ENCODE measurements around the gene CNOT9. TPM values are rescaled to one million over a fixed set of nuclear protein-coding genes. Genes with fewer than 3 reads are reported as not detected.

The CNOT9 gene
- total RNA-seq, 1 experiment from 2014 or later = 73.0 TPM

GRCh38 chr2:218645126-218645525 is 76.5 kb downstream of the CNOT9 start:
- TF ChIP-seq POLR2AphosphoS5 (IDR thresholded peaks at IDR 0.05; ENCODE audit: low read depth, low read length) = no peak
- no TSS peak for BruUV-seq (replicated peaks)
- Histone ChIP-seq H3K4me1 (ENCODE audit: control insufficient read depth, insufficient read depth, low read length) (no peaks in the 10 kb centered on the region), H3K36me3 (ENCODE audit: control insufficient read depth, insufficient read depth, low read length) (peaks cover 19% of the 10 kb centered on the region), H3K4me3 (ENCODE audit: low read depth in 2 of 2, low read length in 2 of 2) (no peak overlapping the region), H3K27me3 (ENCODE audit: control insufficient read depth, insufficient read depth, low read length) (no peaks in the 10 kb centered on the region), H3K9me3 (ENCODE audit: control insufficient read depth, insufficient read depth, low read depth, low read length) (no peaks in the 10 kb centered on the region), H3K27ac (ENCODE audit: low read length) (no peak overlapping the region)
- no peak for DNase-seq (ENCODE audit: low read depth, low spot score)
- no peak for ATAC-seq
- in situ Hi-C loops (cut with HindIII; ENCODE audit: low pct_unique_long_range_greater_than_20kb, low sequenced_read_pairs) (no loop called here), intact Hi-C loops (cut with micrococcal nuclease; ENCODE audit: unreplicated experiment) (no loop called here)
- ChIA-PET CTCF (no interaction called here), POLR2A (no interaction called here)

Other genes with a start within 250 kb of the CNOT9 start
- 0.18 TPM for gene CATIP, start 212.0 kb upstream of the CNOT9 start, total RNA-seq (2021; ENCODE audit: unreplicated experiment)
- 0.31 TPM for gene SLC11A1, start 186.6 kb upstream of the CNOT9 start, total RNA-seq (2021; ENCODE audit: unreplicated experiment)
- gene CTDSP1, start 169.0 kb upstream of the CNOT9 start, total RNA-seq (2021; ENCODE audit: unreplicated experiment) = 128 TPM
- gene VIL1, start 149.7 kb upstream of the CNOT9 start, total RNA-seq (2021; ENCODE audit: unreplicated experiment) = 0.18 TPM
- 19.2 TPM for gene USP37, start 488 bp upstream of the CNOT9 start, total RNA-seq (2021; ENCODE audit: unreplicated experiment)
- 12.9 TPM for gene PLCD4, start 39.1 kb downstream of the CNOT9 start, total RNA-seq (2021; ENCODE audit: unreplicated experiment)
- gene ZNF142, start 90.8 kb downstream of the CNOT9 start, total RNA-seq (2021; ENCODE audit: unreplicated experiment) = 31.3 TPM
- 42.0 TPM for gene BCS1L, start 90.8 kb downstream of the CNOT9 start, total RNA-seq (2021; ENCODE audit: unreplicated experiment)
- gene RNF25, start 103.2 kb downstream of the CNOT9 start, total RNA-seq (2021; ENCODE audit: unreplicated experiment) = 40.4 TPM
- 48.6 TPM for gene STK36, start 103.2 kb downstream of the CNOT9 start, total RNA-seq (2021; ENCODE audit: unreplicated experiment)
- 45.6 TPM for gene TTLL4, start 142.0 kb downstream of the CNOT9 start, total RNA-seq (2021; ENCODE audit: unreplicated experiment)
- 7.7 TPM for gene CYP27A1, start 213.3 kb downstream of the CNOT9 start, total RNA-seq (2021; ENCODE audit: unreplicated experiment)

Measured in Panc1 (cell line).